GM12878 (cell line): ENCODE data around the gene MRPL20. TPM values are rescaled to one million over a fixed set of nuclear protein-coding genes. Genes with fewer than 3 reads are reported as not detected.
A peak's percentile ranks its signal among the peaks of the same experiment; 100 is the strongest.

ENCODE experiments used
- ATAC-seq: fragments of 200-7000 bp; cut with Tn5 transposase; 3 replicates; pipeline ENCODE4 v1.9.1; 2020; ENCODE audit warnings: mild to moderate bottlenecking, moderate library complexity
- BruUV-seq: library from RNA; stranded (reverse); fragments of 400-500 nt; replicated peaks from 2 replicates; lab custom pipeline; 2021; lab: Mats Ljungman, UMichigan
- CTCF ChIA-PET: fragments of 300-600 bp; sonication (Branson Sonifier 250); formaldehyde crosslinking; extraction: SDS; loops from one replicate; lab custom pipeline; 2021; ENCODE audit warnings: inconsistent platforms; lab: Yijun Ruan, JAX
- POLR2A ChIA-PET: fragments of 350-600 bp; formaldehyde crosslinking; extraction: SDS; loops from one replicate; lab custom pipeline; 2021; ENCODE audit warnings: inconsistent platforms; lab: Charles Lee
- RAD21 ChIA-PET: fragments of 300-600 bp; sonication (Branson Sonifier 250); formaldehyde crosslinking; loops from one replicate; lab custom pipeline; 2023; ENCODE audit warnings: antibody characterized with exemption; ENCODE audit not compliant: unreplicated experiment; lab: Charles Lee
- SMC1A ChIA-PET: fragments of 300-600 bp; sonication (Branson Sonifier 250); formaldehyde crosslinking; loops from one replicate; lab custom pipeline; 2023; ENCODE audit not compliant: unreplicated experiment, uncharacterized antibody; lab: Charles Lee
- DNase-seq: peaks from one replicate; pipeline ENCODE4 v3.0.0-alpha.2; 2011; ENCODE audit warnings: low read depth, low spot score
- FAIRE-seq: peaks from 3 replicates; lab custom pipeline; 2011; peaks lifted over from hg19 to GRCh38; lab: Jason Lieb, UNC
- H2AFZ ChIP-seq: 2 replicates; pipeline ENCODE4 v1.6.0; 2011; ENCODE audit warnings: low read depth, low read length, control low read depth; ENCODE audit not compliant: control insufficient read depth
- H3K27ac ChIP-seq: 2 replicates; pipeline ENCODE4 v1.5.1; 2011; ENCODE audit warnings: control low read depth; ENCODE audit not compliant: control insufficient read depth, insufficient read depth
- H3K27me3 ChIP-seq, 2 experiments: replicated peaks in 1 of 2; 2 replicates each; pipeline versions ENCODE4 v1.6.0 to v1.6.1; 2011; ENCODE audit warnings: low read length in 1 of 2; ENCODE audit not compliant: control insufficient read depth in 2 of 2, insufficient read depth in 2 of 2
- H3K36me3 ChIP-seq, 2 experiments: 2 replicates each; pipeline ENCODE4 v1.5.1; 2011; ENCODE audit warnings: low read length in 1 of 2; ENCODE audit not compliant: control insufficient read depth in 2 of 2, insufficient read depth in 2 of 2
- H3K4me1 ChIP-seq: 2 replicates; pipeline ENCODE4 v1.6.1; 2011; ENCODE audit warnings: mild to moderate bottlenecking, low read length, moderate library complexity, mixed read lengths; ENCODE audit not compliant: control insufficient read depth, insufficient read depth
- H3K4me2 ChIP-seq: 2 replicates; pipeline ENCODE4 v1.6.0; 2011; ENCODE audit warnings: control low read depth; ENCODE audit not compliant: control insufficient read depth, insufficient read depth
- H3K4me3 ChIP-seq: fragments of 200-600 bp; sonication (generic); 2 replicates; pipeline ENCODE4 v1.5.1; 2016
- H3K79me2 ChIP-seq: 2 replicates; pipeline ENCODE4 v1.6.0; 2011; ENCODE audit warnings: low read length; ENCODE audit not compliant: control insufficient read depth, insufficient read depth
- H3K9ac ChIP-seq: 2 replicates; pipeline ENCODE4 v1.8.0; 2011; ENCODE audit warnings: low read length, control low read depth, mixed read lengths; ENCODE audit not compliant: control insufficient read depth, insufficient read depth
- H3K9me3 ChIP-seq: replicated peaks from 3 replicates; pipeline ENCODE4 v1.5.1; 2011; ENCODE audit warnings: mild to moderate bottlenecking, low read length; ENCODE audit not compliant: control insufficient read depth, insufficient read depth
- H4K20me1 ChIP-seq: 2 replicates; pipeline ENCODE4 v1.6.0; 2011; ENCODE audit not compliant: control insufficient read depth, insufficient read depth
- CHD1 ChIP-seq: IDR thresholded peaks from 2 replicates; pipeline ENCODE4 v1.6.1; 2012; ENCODE audit warnings: low read depth, low read length, improper control_type of control experiment
- HDGF ChIP-seq: fragments of 450-650 bp; IDR thresholded peaks from 2 replicates; pipeline ENCODE4 v1.6.1; 2016; ENCODE audit warnings: antibody characterized with exemption
- KDM1A ChIP-seq: fragments of 200-600 bp; sonication (generic); IDR thresholded peaks from 2 replicates; pipeline ENCODE4 v1.6.1; 2016; ENCODE audit warnings: borderline replicate concordance
- MEF2A ChIP-seq: IDR thresholded peaks from 2 replicates; pipeline ENCODE4 v1.6.1; 2011; ENCODE audit warnings: low read depth, mild to moderate bottlenecking, low read length, moderate library complexity; ENCODE audit not compliant: insufficient read depth
- MTA2 ChIP-seq: fragments of 450-650 bp; IDR thresholded peaks from 2 replicates; pipeline ENCODE4 v1.6.1; 2016; ENCODE audit warnings: low read depth, mild to moderate bottlenecking, moderate library complexity
- PAX5 ChIP-seq: IDR thresholded peaks from 2 replicates; pipeline ENCODE4 v1.6.1; 2011; ENCODE audit warnings: low read depth, low read length, borderline replicate concordance
- RAD51 ChIP-seq: fragments of 450-650 bp; IDR thresholded peaks from 2 replicates; pipeline ENCODE4 v1.6.1; 2016; ENCODE audit warnings: moderate library complexity, mild to moderate bottlenecking, inconsistent platforms
- RFX5 ChIP-seq: IDR thresholded peaks from 2 replicates; pipeline ENCODE4 v1.6.1; 2011; ENCODE audit warnings: low read depth, low read length, improper control_type of control experiment
- RUNX3 ChIP-seq: IDR thresholded peaks from 2 replicates; pipeline ENCODE4 v1.6.1; 2012; ENCODE audit warnings: low read length, inconsistent platforms
- WGBS: methylation state at CpG from one replicate; pipeline ENCODE4 v1.1.6; 2016; ENCODE audit warnings: low lambda C conversion rate; ENCODE audit not compliant: insufficient replicate concordance, insufficient coverage; ENCODE audit errors: missing lambda C conversion rate; 5-methylcytosine and 5-hydroxymethylcytosine counted together
- in situ Hi-C: fragments of 300-500 bp; cut with MboI; formaldehyde crosslinking; loops from 9 replicates; pipeline ENCODE4 v1.14.3; 2018; ENCODE audit warnings: mixed read lengths
- intact Hi-C: fragments of 100-400 bp; cut with micrococcal nuclease; formaldehyde crosslinking; loops from one replicate; pipeline ENCODE4 v1.14.2; 2022; ENCODE audit not compliant: unreplicated experiment
- polyA plus RNA-seq, 11 experiments: library from polyadenylated mRNA; depleted of rRNA in 4 of 11; unstranded in 6 of 11; stranded (reverse) in 5 of 11; fragments of >200 nt; fragmentation: Nextera tagmentation in 4 of 11; fragmentation: Illumina TruSeq in 1 of 11; extraction: Ambion mirVana in 4 of 11; extraction: Trizol in 1 of 11; gene quantifications; 1 replicate in 1 of 11; 2 replicates in 10 of 11; pipeline versions ENCODE4 v1.2.1 to v1.2.3, GENCODE V29; 2011 to 2016; ENCODE audit warnings: inconsistent platforms in 2 of 11, missing spikeins in 2 of 11, low read depth in 1 of 11
- total RNA-seq, 4 experiments: library from RNA; depleted of rRNA in 3 of 4; stranded (reverse); fragments of >200 nt in 3 of 4; fragmentation: Illumina TruSeq in 1 of 4; extraction: Trizol in 1 of 4; gene quantifications; 2 replicates each; pipeline versions ENCODE4 v1.2.1 to v1.2.3, GENCODE V29; 2013 to 2021

Gene MRPL20
- total and polyA plus RNA-seq, 10 of the 15 experiments (the other 5 are each of a cell fraction or from before 2014, with no cell fraction given) = 129 to 525 (median 255) TPM

DNA sequence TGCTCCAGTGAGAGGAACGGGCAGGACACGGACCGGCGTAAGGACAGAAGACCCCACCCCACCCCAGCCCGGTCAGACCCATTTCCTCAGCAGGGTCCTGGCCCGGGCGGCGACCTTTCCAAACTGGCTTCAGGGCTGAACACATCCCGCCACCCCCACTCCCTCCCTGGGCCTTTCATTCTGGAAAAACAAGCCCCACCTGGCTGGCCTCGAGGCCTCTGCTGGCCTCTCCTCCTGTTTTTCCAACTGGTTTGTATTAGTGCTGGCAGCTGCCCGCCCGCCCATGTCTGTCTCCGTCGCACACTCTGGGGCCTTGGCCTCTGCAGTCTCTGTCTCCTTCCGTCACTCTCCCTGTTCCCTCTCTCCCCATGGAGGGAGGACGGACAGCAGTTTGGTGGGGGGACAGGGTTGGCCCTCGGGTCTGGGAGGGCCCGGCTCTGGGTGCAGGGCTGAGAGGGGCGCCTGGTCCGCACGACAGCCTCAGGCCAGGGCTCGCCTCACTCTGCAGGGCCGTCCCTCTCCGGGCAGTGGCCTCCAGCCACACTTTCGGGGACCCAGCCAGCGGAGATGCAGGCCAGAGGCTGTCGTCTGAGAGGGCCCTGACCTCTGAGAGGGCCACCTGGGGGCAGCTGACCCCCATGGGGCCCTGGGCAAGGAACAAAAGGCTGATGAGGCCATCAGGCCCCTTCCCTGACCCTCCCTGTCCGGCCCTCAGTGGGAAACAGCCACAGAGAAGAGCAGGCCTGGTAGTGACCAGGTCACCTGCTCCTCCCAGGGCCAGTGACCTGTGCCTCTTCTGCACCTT is 47.2 kb downstream of the MRPL20 start:
- Histone ChIP-seq H2AFZ (no peak overlapping the region), H3K4me3 (no peak overlapping the region), H3K9me3 (no peaks in the 10 kb centered on the region), H3K9ac (no peak overlapping the region), H3K4me2 (no peak overlapping the region), H4K20me1 (no peaks in the 10 kb centered on the region), H3K27ac (no peak overlapping the region), H3K36me3 (no peaks in the 10 kb centered on the region), H3K79me2 (no peaks in the 10 kb centered on the region), H3K27me3 (no peaks in the 10 kb centered on the region), H3K4me1 (peaks cover 5% of the 10 kb centered on the region)
- ATAC-seq = no peak
- 47% methylated on average over 19 of the region's 28 CpGs for whole genome bisulfite sequencing
- ChIA-PET CTCF (interaction anchor here (1.7 kb wide), 1 partner anchor 11 kb away, joined by 8 read pairs; no protein-coding TSS in a partner anchor), RAD21 (no interaction called here), POLR2A (no interaction called here), SMC1A (no interaction called here)
- in situ Hi-C loops = no loop called here
- BruUV-seq = no TSS peak
- no peak for FAIRE-seq
- DNase-seq = no peak
- TF ChIP-seq HDGF (no peak), KDM1A (no peak), CHD1 (no peak), RFX5 (no peak), MEF2A (no peak)
- intact Hi-C loops = no loop called here

DNA sequence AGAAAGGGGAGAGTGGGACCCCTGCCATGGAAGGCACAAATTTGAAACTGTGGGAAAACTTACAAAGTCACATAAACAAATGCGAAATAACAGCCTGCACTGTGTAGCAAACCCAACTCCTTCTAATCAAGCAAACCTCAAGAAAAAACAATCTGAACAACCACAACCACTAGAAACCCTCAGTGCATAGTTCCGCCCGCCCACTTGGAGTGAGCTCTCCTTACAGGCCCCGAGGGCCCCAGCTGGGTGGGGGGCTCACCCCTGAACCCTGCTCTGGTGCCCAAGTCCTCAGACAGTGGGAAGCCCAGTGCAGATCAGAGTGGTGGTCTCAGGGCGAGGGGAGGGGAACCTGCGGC is 47.8 kb downstream of the MRPL20 start:
- ChIA-PET CTCF (interaction anchor here (1.7 kb wide), 1 partner anchor 12 kb away, joined by 8 read pairs; no protein-coding TSS in a partner anchor), POLR2A (no interaction called here), SMC1A (no interaction called here), RAD21 (no interaction called here)
- intact Hi-C loops = no loop called here
- in situ Hi-C loops = no loop called here
- H3K9ac ChIP-seq = no peak overlapping the region
- H3K36me3 ChIP-seq = no peaks in the 10 kb centered on the region
- H3K27ac ChIP-seq = no peak overlapping the region
- TF ChIP-seq RAD51 (no peak), RUNX3 (peak; percentile 76), MTA2 (0 out of 2 replicates have a peak, but pooled peaks have one; percentile 12), PAX5 (peak; percentile 76)
- BruUV-seq = no TSS peak
- H3K9me3 ChIP-seq = no peaks in the 10 kb centered on the region
- FAIRE-seq (no peak), DNase-seq (no peak), ATAC-seq (peak; percentile 65)
- H3K79me2 ChIP-seq = no peaks in the 10 kb centered on the region
- peaks cover 5% of the 10 kb centered on the region for H3K4me1 ChIP-seq
- no peaks in the 10 kb centered on the region for H4K20me1 ChIP-seq
- WGBS = 10% methylated on average over 6 of the region's 6 CpGs
- H2AFZ ChIP-seq = no peak overlapping the region
- peaks cover 0 to 1% of the 10 kb centered on the region in 2 experiments; a peak in 2 of 4 replicates for H3K27me3 ChIP-seq
- H3K4me3 ChIP-seq = no peak overlapping the region
- 0 out of 2 replicates have a peak overlapping the region, but pooled peaks have one; percentile 3 for H3K4me2 ChIP-seq
